HEK293 (cell line): ENCODE measurements around the gene AKNA.

ENCODE experiments used
- IKZF3 ChIP-seq: fragments of 450-650 bp; IDR thresholded peaks from 2 replicates; pipeline ENCODE4 v1.5.0; 2018; ENCODE audit warnings: missing biosample characterization, mild to moderate bottlenecking, missing genetic modification characterization, moderate library complexity
- PRDM10 ChIP-seq: fragments of 450-650 bp; formaldehyde crosslinking; IDR thresholded peaks from 2 replicates; pipeline ENCODE4 v1.5.1; 2016; ENCODE audit warnings: missing biosample characterization, missing genetic modification characterization
- SP3 ChIP-seq: fragments of 450-650 bp; formaldehyde crosslinking; IDR thresholded peaks from 2 replicates; pipeline ENCODE4 v1.5.1; 2016; ENCODE audit warnings: missing biosample characterization, missing genetic modification characterization
- SP7 ChIP-seq: fragments of 450-650 bp; formaldehyde crosslinking; IDR thresholded peaks from 2 replicates; pipeline ENCODE4 v1.5.1; 2016; ENCODE audit warnings: missing biosample characterization, missing genetic modification characterization
- TCF7L2 ChIP-seq: IDR thresholded peaks from 2 replicates; pipeline ENCODE4 v1.6.1; 2011; ENCODE audit warnings: low read depth, mild to moderate bottlenecking, inconsistent platforms, low read length, moderate library complexity, borderline replicate concordance
- ZBTB7A ChIP-seq: fragments of 450-650 bp; formaldehyde crosslinking; IDR thresholded peaks from 2 replicates; pipeline ENCODE4 v1.5.1; 2016; ENCODE audit warnings: low read depth, missing biosample characterization, missing genetic modification characterization
- ZFHX2 ChIP-seq: fragments of 450-650 bp; formaldehyde crosslinking; conservative IDR thresholded peaks from 2 replicates; pipeline ENCODE4 v1.5.1; 2016; ENCODE audit warnings: missing biosample characterization, missing genetic modification characterization
- ZFP3 ChIP-seq: fragments of 450-650 bp; formaldehyde crosslinking; IDR thresholded peaks from 2 replicates; pipeline ENCODE4 v1.5.1; 2016; ENCODE audit warnings: low read depth, missing biosample characterization, missing genetic modification characterization
- ZNF121 ChIP-seq: fragments of 450-650 bp; formaldehyde crosslinking; IDR thresholded peaks from 2 replicates; pipeline ENCODE4 v1.5.1; 2016; ENCODE audit warnings: missing biosample characterization, missing genetic modification characterization
- ZNF140 ChIP-seq: fragments of 450-650 bp; formaldehyde crosslinking; IDR thresholded peaks from 2 replicates; pipeline ENCODE4 v1.5.1; 2016; ENCODE audit warnings: missing biosample characterization, missing genetic modification characterization
- ZNF146 ChIP-seq: fragments of 450-650 bp; formaldehyde crosslinking; IDR thresholded peaks from 2 replicates; pipeline ENCODE4 v1.5.1; 2016; ENCODE audit warnings: missing biosample characterization, missing genetic modification characterization
- ZNF184 ChIP-seq: fragments of 450-650 bp; IDR thresholded peaks from 2 replicates; pipeline ENCODE4 v1.5.1; 2018; ENCODE audit warnings: missing biosample characterization, mild to moderate bottlenecking, missing genetic modification characterization
- ZNF221 ChIP-seq: fragments of 450-650 bp; formaldehyde crosslinking; IDR thresholded peaks from 2 replicates; pipeline ENCODE4 v1.5.1; 2017; ENCODE audit warnings: missing biosample characterization, missing genetic modification characterization, borderline replicate concordance
- ZNF23 ChIP-seq: fragments of 450-650 bp; formaldehyde crosslinking; IDR thresholded peaks from 2 replicates; pipeline ENCODE4 v1.5.1; 2016; ENCODE audit warnings: missing biosample characterization, missing genetic modification characterization, borderline replicate concordance
- ZNF266 ChIP-seq: fragments of 450-650 bp; formaldehyde crosslinking; IDR thresholded peaks from 2 replicates; pipeline ENCODE4 v1.5.1; 2016; ENCODE audit warnings: missing biosample characterization, missing genetic modification characterization, low read depth
- ZNF302 ChIP-seq: fragments of 450-650 bp; formaldehyde crosslinking; IDR thresholded peaks from 2 replicates; pipeline ENCODE4 v1.5.1; 2016; ENCODE audit warnings: missing biosample characterization, missing genetic modification characterization, low read depth
- ZNF398 ChIP-seq: fragments of 450-650 bp; formaldehyde crosslinking; IDR thresholded peaks from 2 replicates; pipeline ENCODE4 v1.5.1; 2017; ENCODE audit warnings: missing biosample characterization, missing genetic modification characterization
- ZNF416 ChIP-seq: fragments of 450-650 bp; formaldehyde crosslinking; IDR thresholded peaks from 2 replicates; pipeline ENCODE4 v1.5.1; 2016; ENCODE audit warnings: missing biosample characterization, missing genetic modification characterization
- ZNF423 ChIP-seq: fragments of 450-650 bp; formaldehyde crosslinking; IDR thresholded peaks from 2 replicates; pipeline ENCODE4 v1.5.1; 2016; ENCODE audit warnings: missing biosample characterization, missing genetic modification characterization
- ZNF48 ChIP-seq: fragments of 450-650 bp; formaldehyde crosslinking; IDR thresholded peaks from 2 replicates; pipeline ENCODE4 v1.5.1; 2016; ENCODE audit warnings: missing biosample characterization, missing genetic modification characterization
- ZNF548 ChIP-seq: fragments of 450-650 bp; formaldehyde crosslinking; IDR thresholded peaks from 2 replicates; pipeline ENCODE4 v1.5.1; 2016; ENCODE audit warnings: missing biosample characterization, missing genetic modification characterization
- ZNF585B ChIP-seq: fragments of 450-650 bp; formaldehyde crosslinking; IDR thresholded peaks from 2 replicates; pipeline ENCODE4 v1.5.1; 2016; ENCODE audit warnings: missing biosample characterization, missing genetic modification characterization
- ZNF610 ChIP-seq: fragments of 450-650 bp; formaldehyde crosslinking; IDR thresholded peaks from 2 replicates; pipeline ENCODE4 v1.5.1; 2016; ENCODE audit warnings: missing biosample characterization, missing genetic modification characterization, borderline replicate concordance
- ZNF621 ChIP-seq: fragments of 450-650 bp; formaldehyde crosslinking; IDR thresholded peaks from 2 replicates; pipeline ENCODE4 v1.5.1; 2017; ENCODE audit warnings: missing biosample characterization, missing genetic modification characterization
- ZNF629 ChIP-seq: fragments of 450-650 bp; formaldehyde crosslinking; IDR thresholded peaks from 2 replicates; pipeline ENCODE4 v1.5.1; 2017; ENCODE audit warnings: missing biosample characterization, missing genetic modification characterization
- ZNF639 ChIP-seq: fragments of 450-650 bp; formaldehyde crosslinking; IDR thresholded peaks from 2 replicates; pipeline ENCODE4 v1.5.1; 2016; ENCODE audit warnings: missing biosample characterization, missing genetic modification characterization
- ZNF645 ChIP-seq: fragments of 450-650 bp; formaldehyde crosslinking; IDR thresholded peaks from 2 replicates; pipeline ENCODE4; 2016; ENCODE audit warnings: missing biosample characterization, missing genetic modification characterization
- ZNF654 ChIP-seq: fragments of 450-650 bp; formaldehyde crosslinking; IDR thresholded peaks from 2 replicates; pipeline ENCODE4 v1.5.1; 2016; ENCODE audit warnings: low read depth, missing biosample characterization, missing genetic modification characterization
- ZNF660 ChIP-seq: fragments of 450-650 bp; IDR thresholded peaks from 2 replicates; pipeline ENCODE4 v1.5.1; 2018; ENCODE audit warnings: missing biosample characterization, mild to moderate bottlenecking, missing genetic modification characterization
- ZNF791 ChIP-seq: fragments of 450-650 bp; formaldehyde crosslinking; IDR thresholded peaks from 2 replicates; pipeline ENCODE4 v1.5.1; 2016; ENCODE audit warnings: missing biosample characterization, missing genetic modification characterization
- ZNF843 ChIP-seq: fragments of 450-650 bp; formaldehyde crosslinking; IDR thresholded peaks from 2 replicates; pipeline ENCODE4 v1.5.1; 2016; ENCODE audit warnings: missing biosample characterization, missing genetic modification characterization
- TF ChIP-seq, protein P1 (sequence below): fragments of 450-650 bp; formaldehyde crosslinking; IDR thresholded peaks from 2 replicates; pipeline ENCODE4 v1.5.1; 2016; ENCODE audit warnings: missing biosample characterization, missing genetic modification characterization

AKNA gene

DNA sequence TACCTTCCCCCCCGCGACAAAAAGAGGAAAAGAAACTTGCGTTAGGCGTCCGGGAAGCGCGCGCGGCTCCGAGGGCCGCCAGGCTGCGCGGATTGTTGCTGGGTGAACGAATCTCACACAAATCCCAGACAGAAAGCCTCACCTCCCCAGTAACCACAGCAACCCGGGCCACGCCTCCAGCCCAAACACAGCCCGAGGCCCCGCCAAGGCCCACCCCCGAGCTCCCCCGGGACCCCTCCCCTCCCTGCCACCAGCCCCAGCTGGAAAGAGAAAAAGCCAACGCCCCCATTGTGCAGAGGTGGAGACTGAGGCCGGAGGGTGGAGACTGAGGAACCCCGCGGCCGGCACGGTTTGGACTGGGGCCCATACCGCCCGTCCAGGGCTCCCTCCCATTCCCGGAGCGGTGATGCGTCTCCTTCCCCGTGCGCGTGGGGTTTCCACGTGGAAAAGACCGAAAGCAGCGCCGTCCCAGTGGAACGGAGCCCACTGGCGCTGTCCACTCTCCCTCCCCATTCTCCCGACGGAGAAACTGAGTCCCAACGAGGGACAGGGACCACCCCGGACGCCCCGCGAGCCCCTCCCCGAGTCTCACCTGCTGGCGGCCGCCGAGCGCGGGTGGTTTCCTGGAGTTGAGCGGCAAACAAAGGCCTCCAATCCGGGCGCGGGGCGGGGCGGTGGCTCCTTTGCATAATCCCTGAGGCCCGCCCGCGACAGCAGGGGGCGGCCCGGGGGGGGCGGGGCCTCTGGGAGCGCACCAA, 10.2 kb upstream of the AKNA start (continued):
- TF ChIP-seq ZFP3 (no peak), ZNF645 (tag by site-specific recombination) (no peak), ZNF843 (tag by site-specific recombination) (no peak), ZNF610 (tag by site-specific recombination) (no peak), ZNF548 (no peak), ZNF639 (tag by site-specific recombination) (no peak), ZNF416 (tag by site-specific recombination) (no peak), ZNF184 (tag by site-specific recombination) (no peak), ZNF398 (no peak), ZNF23 (no peak), ZNF221 (no peak), SP3 (tag by site-specific recombination) (peak; percentile 79), ZNF791 (tag by site-specific recombination) (no peak), ZNF621 (tag by site-specific recombination) (no peak), ZNF121 (tag by site-specific recombination) (no peak), ZNF654 (tag by site-specific recombination) (no peak), ZNF660 (no peak), ZNF585B (tag by site-specific recombination) (no peak), SP7 (peak; percentile 39), ZNF423 (tag by site-specific recombination) (no peak), ZNF140 (tag by site-specific recombination) (no peak), ZNF48 (tag by site-specific recombination) (no peak), TCF7L2 (no peak), ZNF629 (0 out of 2 replicates have a peak, but pooled peaks have one; percentile 33), ZNF266 (tag by site-specific recombination) (no peak), IKZF3 (tag by site-specific recombination) (0 out of 2 replicates have a peak, but pooled peaks have one; percentile 20), ZNF146 (tag by site-specific recombination) (no peak), ZBTB7A (tag by site-specific recombination) (no peak), ZFHX2 (tag by site-specific recombination) (no peak; the same call in 1 of the 2 replicates), ZNF302 (no peak), PRDM10 (tag by site-specific recombination) (no peak)
- TF ChIP-seq, protein P1, sequence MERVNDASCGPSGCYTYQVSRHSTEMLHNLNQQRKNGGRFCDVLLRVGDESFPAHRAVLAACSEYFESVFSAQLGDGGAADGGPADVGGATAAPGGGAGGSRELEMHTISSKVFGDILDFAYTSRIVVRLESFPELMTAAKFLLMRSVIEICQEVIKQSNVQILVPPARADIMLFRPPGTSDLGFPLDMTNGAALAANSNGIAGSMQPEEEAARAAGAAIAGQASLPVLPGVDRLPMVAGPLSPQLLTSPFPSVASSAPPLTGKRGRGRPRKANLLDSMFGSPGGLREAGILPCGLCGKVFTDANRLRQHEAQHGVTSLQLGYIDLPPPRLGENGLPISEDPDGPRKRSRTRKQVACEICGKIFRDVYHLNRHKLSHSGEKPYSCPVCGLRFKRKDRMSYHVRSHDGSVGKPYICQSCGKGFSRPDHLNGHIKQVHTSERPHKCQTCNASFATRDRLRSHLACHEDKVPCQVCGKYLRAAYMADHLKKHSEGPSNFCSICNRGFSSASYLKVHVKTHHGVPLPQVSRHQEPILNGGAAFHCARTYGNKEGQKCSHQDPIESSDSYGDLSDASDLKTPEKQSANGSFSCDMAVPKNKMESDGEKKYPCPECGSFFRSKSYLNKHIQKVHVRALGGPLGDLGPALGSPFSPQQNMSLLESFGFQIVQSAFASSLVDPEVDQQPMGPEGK, result peak; percentile 81
